IMR-90 (cell line): ENCODE measurements around the gene CLEC7A. TPM values are rescaled to one million over a fixed set of nuclear protein-coding genes. Genes with fewer than 3 reads are reported as not detected.

Experiments
- ATAC-seq: fragments of 200-7000 bp; cut with Tn5 transposase; 2 replicates; pipeline ENCODE4 v1.9.1; 2020; ENCODE audit warnings: low read depth, mild to moderate bottlenecking, moderate library complexity
- BruUV-seq: library from RNA; stranded (reverse); fragments of 400-500 nt; replicated peaks from 2 replicates; lab custom pipeline; 2021; lab: Mats Ljungman, UMichigan
- CTCF ChIA-PET: fragments of 300-600 bp; formaldehyde crosslinking; extraction: SDS; loops from one replicate; lab custom pipeline; 2021; ENCODE audit warnings: antibody characterized with exemption; lab: Yijun Ruan, JAX
- POLR2A ChIA-PET: fragments of 300-600 bp; sonication (Branson Sonifier 250); formaldehyde crosslinking; loops from one replicate; lab custom pipeline; 2022; ENCODE audit warnings: antibody characterized with exemption; ENCODE audit not compliant: unreplicated experiment; lab: Charles Lee
- DNase-seq: peaks from one replicate; pipeline ENCODE4 v3.0.0; 2013
- H2AFZ ChIP-seq: replicated peaks from 2 replicates; pipeline ENCODE3; 2013; ENCODE audit warnings: low read length, mild to moderate bottlenecking; ENCODE audit not compliant: poor library complexity
- H2AK5ac ChIP-seq: 2 replicates; pipeline ENCODE4 v1.6.1; 2013; ENCODE audit warnings: low read depth, low read length, inconsistent platforms
- H2AK9ac ChIP-seq: replicated peaks from 2 replicates; pipeline ENCODE3; 2013; ENCODE audit warnings: mild to moderate bottlenecking, low read depth, low read length, moderate library complexity; ENCODE audit not compliant: poor library complexity
- H2BK120ac ChIP-seq: 2 replicates; pipeline ENCODE4 v1.6.1; 2013; ENCODE audit warnings: low read depth, low read length, inconsistent platforms
- H2BK15ac ChIP-seq: 3 replicates; pipeline ENCODE4 v1.6.1; 2013; ENCODE audit warnings: low read depth, low read length, inconsistent platforms
- H2BK20ac ChIP-seq: 2 replicates; pipeline ENCODE4 v1.6.1; 2013; ENCODE audit warnings: low read depth, mild to moderate bottlenecking, inconsistent platforms, low read length, moderate library complexity
- H2BK5ac ChIP-seq: 2 replicates; pipeline ENCODE4 v1.6.1; 2013; ENCODE audit warnings: mild to moderate bottlenecking, low read depth, low read length, inconsistent platforms; ENCODE audit not compliant: poor library complexity, severe bottlenecking
- H3K14ac ChIP-seq: replicated peaks from 2 replicates; pipeline ENCODE4 v1.6.1; 2013; ENCODE audit warnings: low read depth, low read length, inconsistent platforms
- H3K18ac ChIP-seq: 2 replicates; pipeline ENCODE4 v1.6.1; 2013; ENCODE audit warnings: low read depth, low read length, control low read depth
- H3K23ac ChIP-seq: 2 replicates; pipeline ENCODE4 v1.6.1; 2013; ENCODE audit warnings: low read depth, low read length, inconsistent platforms
- H3K27ac ChIP-seq: 2 replicates; pipeline ENCODE4 v1.5.1; 2013; ENCODE audit warnings: mild to moderate bottlenecking, control low read depth, low read length; ENCODE audit not compliant: insufficient read depth
- H3K27me3 ChIP-seq: 2 replicates; pipeline ENCODE4 v1.6.1; 2013; ENCODE audit warnings: low read length; ENCODE audit not compliant: control insufficient read depth, insufficient read depth
- H3K36me3 ChIP-seq: 2 replicates; pipeline ENCODE4 v1.6.1; 2013; ENCODE audit warnings: low read length, mixed read lengths; ENCODE audit not compliant: control insufficient read depth, insufficient read depth
- H3K4ac ChIP-seq: 2 replicates; pipeline ENCODE4 v1.6.1; 2013; ENCODE audit warnings: low read depth, low read length, inconsistent platforms
- H3K4me1 ChIP-seq: 2 replicates; pipeline ENCODE4 v1.6.1; 2013; ENCODE audit warnings: low read length, mixed read lengths; ENCODE audit not compliant: control insufficient read depth, insufficient read depth
- H3K4me2 ChIP-seq: 2 replicates; pipeline ENCODE4 v1.6.1; 2013; ENCODE audit warnings: low read depth, mild to moderate bottlenecking, control low read depth, low read length, moderate library complexity
- H3K4me3 ChIP-seq: 2 replicates; pipeline ENCODE4 v1.5.1; 2013; ENCODE audit warnings: low read depth, mild to moderate bottlenecking, control low read depth, low read length, moderate library complexity; ENCODE audit not compliant: insufficient read depth
- H3K56ac ChIP-seq: 2 replicates; pipeline ENCODE4 v1.6.1; 2013; ENCODE audit warnings: low read length, inconsistent platforms; ENCODE audit not compliant: insufficient read depth; ENCODE audit errors: extremely low read depth
- H3K79me1 ChIP-seq, 2 experiments: 2 replicates each; pipeline ENCODE4 v1.6.1; 2013; ENCODE audit warnings: low read length in 2 of 2, inconsistent platforms in 1 of 2, low read depth in 1 of 2
- H3K9ac ChIP-seq: 2 replicates; pipeline ENCODE4 v1.6.1; 2013; ENCODE audit warnings: low read depth, low read length, control low read depth
- H3K9me1 ChIP-seq: 2 replicates; pipeline ENCODE4 v1.6.1; 2013; ENCODE audit warnings: low read length, inconsistent platforms; ENCODE audit not compliant: insufficient read depth
- H3K9me3 ChIP-seq: 2 replicates; pipeline ENCODE4 v1.6.1; 2013; ENCODE audit warnings: low read length; ENCODE audit not compliant: control insufficient read depth, insufficient read depth
- H4K20me1 ChIP-seq: 2 replicates; pipeline ENCODE4 v1.6.1; 2013; ENCODE audit warnings: low read length, inconsistent platforms; ENCODE audit not compliant: insufficient read depth
- H4K5ac ChIP-seq: 2 replicates; pipeline ENCODE4 v1.6.1; 2013; ENCODE audit warnings: mild to moderate bottlenecking, low read depth, low read length, control low read depth
- H4K8ac ChIP-seq, 2 experiments: 2 replicates each; pipeline ENCODE4 v1.6.1; 2013; ENCODE audit warnings: low read depth in 2 of 2, low read length in 2 of 2, control low read depth in 1 of 2, inconsistent platforms in 1 of 2
- H4K91ac ChIP-seq: 2 replicates; pipeline ENCODE4 v1.6.1; 2013; ENCODE audit warnings: low read depth, low read length, inconsistent platforms; ENCODE audit not compliant: insufficient read depth
- SMC3 ChIP-seq: fragments of 150-350 bp; IDR thresholded peaks from 2 replicates; pipeline ENCODE4 v1.6.1; 2016; ENCODE audit warnings: low read depth, mild to moderate bottlenecking, antibody characterized with exemption, low read length, moderate library complexity
- WGBS, 2 experiments: methylation state at CpG; one replicate each; pipeline versions ENCODE4 v1.1.5 to v1.1.7; 2013; ENCODE audit warnings: missing lambda C conversion rate in 2 of 2; ENCODE audit not compliant: insufficient read length in 1 of 2; ENCODE audit errors: extremely low coverage in 2 of 2; 5-methylcytosine and 5-hydroxymethylcytosine counted together
- dilution Hi-C: fragments of 300-500 bp; cut with HindIII; formaldehyde crosslinking; loops from one replicate; pipeline ENCODE4 v1.14.3; 2018; ENCODE audit warnings: low sequenced_read_pairs; ENCODE audit not compliant: unreplicated experiment
- in situ Hi-C: fragments of 300-500 bp; cut with MboI; formaldehyde crosslinking; loops from 3 replicates; pipeline ENCODE4 v1.14.3; 2019; ENCODE audit warnings: low sequenced_read_pairs, inconsistent platforms, mixed read lengths
- intact Hi-C: fragments of 100-400 bp; cut with micrococcal nuclease; formaldehyde crosslinking; loops from 2 replicates; pipeline ENCODE4 v1.10.0; 2022
- polyA plus RNA-seq, 3 experiments: library from polyadenylated mRNA; depleted of rRNA; stranded (reverse); fragments of >200 nt; gene quantifications; 2 replicates each; pipeline ENCODE4 v1.2.3, GENCODE V29; 2012; ENCODE audit warnings: low replicate concordance in 1 of 3
- total RNA-seq: library from RNA; depleted of rRNA; stranded (reverse); fragments of >200 nt; gene quantifications from 2 replicates; pipeline ENCODE4 v1.2.3, GENCODE V29; 2012

Gene CLEC7A
- total and polyA plus RNA-seq, 2 of the 4 experiments (the other 2 are of a cell fraction): not detected

DNA sequence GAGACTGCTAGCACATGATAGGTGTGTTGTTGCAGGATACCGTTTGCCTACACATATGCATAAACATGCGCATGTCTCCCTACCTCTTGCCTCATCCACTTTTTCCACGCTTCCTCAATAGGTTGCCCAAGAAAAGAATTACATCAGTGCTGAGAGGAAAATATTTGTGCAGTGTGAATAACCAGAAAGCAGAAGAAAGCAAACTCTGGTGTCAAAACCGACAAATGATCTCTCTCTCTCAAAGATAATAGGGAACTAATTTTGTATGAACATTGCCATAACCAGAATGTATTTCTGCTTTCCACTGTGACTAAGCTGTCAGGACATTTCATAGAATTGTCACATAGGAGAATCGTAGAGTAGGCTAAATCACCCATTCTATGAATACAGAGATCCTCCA is 1.3 kb downstream of the CLEC7A start:
- no peaks in the 10 kb centered on the region for H3K9me3 ChIP-seq
- no peaks in the 10 kb centered on the region for H3K9me1 ChIP-seq
- peaks cover 5% of the 10 kb centered on the region; the same call in 1 of the 2 replicates for H3K27me3 ChIP-seq
- no peak for TF ChIP-seq SMC3
- no peak overlapping the region for H3K23ac ChIP-seq
- ChIA-PET POLR2A (no interaction called here), CTCF (interaction anchor here (1.9 kb wide), 1 partner anchor 9 kb away, joined by 6 read pairs; no protein-coding TSS in a partner anchor)
- H3K4me1 ChIP-seq: no peaks in the 10 kb centered on the region
- no peak overlapping the region for H2BK20ac ChIP-seq
- no peaks in the 10 kb centered on the region for H3K79me1 ChIP-seq
- H3K27ac ChIP-seq: no peak overlapping the region
- H3K9ac ChIP-seq: no peak overlapping the region
- no peak overlapping the region for H3K4me3 ChIP-seq
- no peak overlapping the region for H2AK5ac ChIP-seq
- H4K8ac ChIP-seq: no peak overlapping the region
- in situ Hi-C loops (no loop called here), dilution Hi-C loops (no loop called here), intact Hi-C loops (no loop called here)
- no peak overlapping the region for H2AK9ac ChIP-seq
- DNase-seq: no peak
- H2BK5ac ChIP-seq: no peak overlapping the region
- H4K5ac ChIP-seq: no peak overlapping the region
- no peak overlapping the region for H2BK15ac ChIP-seq
- ATAC-seq: no peak
- H3K18ac ChIP-seq: no peak overlapping the region
- no peak overlapping the region for H3K4ac ChIP-seq
- no TSS peak for BruUV-seq
- H3K4me2 ChIP-seq: no peak overlapping the region
- H4K91ac ChIP-seq: no peak overlapping the region
- no peak overlapping the region for H3K56ac ChIP-seq
- no peak overlapping the region for H2BK120ac ChIP-seq
- H2AFZ ChIP-seq: no peak overlapping the region
- no peaks in the 10 kb centered on the region for H3K36me3 ChIP-seq
- H4K20me1 ChIP-seq: no peaks in the 10 kb centered on the region
- WGBS, 2 experiments: no CpG with 5 or more reads among the region's 5 CpGs
- H3K14ac ChIP-seq: no peak overlapping the region
